K562 (cell line): ENCODE measurements around the gene CCL2.

Source experiments
- SMC3 ChIP-seq: conservative IDR thresholded peaks from 2 replicates; pipeline ENCODE4 v1.6.1; 2011; ENCODE audit warnings: low read depth, low read length, improper control_type of control experiment; ENCODE audit not compliant: insufficient read depth
- ZBTB7A ChIP-seq: IDR thresholded peaks from 2 replicates; pipeline ENCODE4 v1.6.1; 2011; ENCODE audit warnings: low read depth, mild to moderate bottlenecking, low read length, moderate library complexity, borderline replicate concordance; ENCODE audit not compliant: control insufficient read depth
- ZKSCAN8 ChIP-seq: fragments of 200-800 bp; sonication (Bioruptor generic); IDR thresholded peaks from 2 replicates; pipeline ENCODE4 v1.6.1; 2016; ENCODE audit warnings: missing genetic modification characterization, missing compliant biosample characterization
- ZNF644 ChIP-seq: fragments of 200-800 bp; sonication (Bioruptor generic); IDR thresholded peaks from 2 replicates; pipeline ENCODE4 v1.6.1; 2016; ENCODE audit warnings: low read depth, missing genetic modification characterization, missing compliant biosample characterization

DNA sequence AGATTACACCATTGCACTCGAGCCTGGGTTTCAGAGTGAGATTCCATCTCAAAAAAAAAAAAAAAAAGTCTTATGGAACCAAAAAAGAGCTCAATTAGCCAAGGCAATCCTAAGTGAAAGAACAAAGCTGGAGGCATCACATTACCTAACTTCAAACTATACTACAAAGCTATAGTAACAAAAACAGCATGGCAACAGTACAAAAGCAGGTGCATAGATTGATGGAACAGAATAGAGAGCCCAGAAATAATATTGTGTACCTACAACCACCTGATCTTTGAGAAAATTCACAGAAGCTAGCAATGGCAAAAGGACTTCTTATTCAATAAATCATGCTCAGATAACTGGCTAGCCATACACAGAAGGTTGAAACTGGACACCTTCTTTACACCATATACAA is 24.7 kb upstream of the CCL2 start:
- TF ChIP-seq ZNF644 (tag) (no peak), ZBTB7A (no peak), SMC3 (no peak), ZKSCAN8 (CRISPR knock-in tag) (no peak)
